ENCODE data around the gene YEATS4. TPM values are rescaled to one million over a fixed set of nuclear protein-coding genes. Genes with fewer than 3 reads are reported as not detected.

YEATS4 gene
- polyA plus RNA-seq, 1 donor = 13.2 TPM

DNA sequence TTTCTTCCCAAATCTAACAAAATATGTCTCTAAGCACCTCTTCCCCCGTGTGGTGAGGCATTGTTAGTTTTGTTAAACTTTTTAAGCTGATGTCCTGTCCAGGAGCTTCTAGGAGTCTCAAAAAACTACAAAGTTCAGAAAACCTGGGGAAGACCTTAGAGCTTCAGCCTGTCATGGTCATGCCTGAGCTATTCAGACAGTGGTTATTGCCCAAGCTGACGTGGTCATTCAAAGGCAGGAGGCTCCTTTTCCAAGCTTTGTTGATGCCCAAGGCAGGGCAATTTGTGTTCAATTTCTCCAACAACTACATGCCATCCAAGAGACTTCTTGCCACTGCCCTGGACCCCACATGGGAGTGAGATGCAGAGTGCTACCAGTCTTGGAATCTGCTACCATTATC is 17.1 kb upstream of the YEATS4 start:
- DNase-seq (ENCODE audit: low read depth) = no peak

GRCh38 chr12:69343357-69343756 is 16.2 kb upstream of the YEATS4 start:
- DNase-seq (ENCODE audit: low read depth) = no peak

DNA sequence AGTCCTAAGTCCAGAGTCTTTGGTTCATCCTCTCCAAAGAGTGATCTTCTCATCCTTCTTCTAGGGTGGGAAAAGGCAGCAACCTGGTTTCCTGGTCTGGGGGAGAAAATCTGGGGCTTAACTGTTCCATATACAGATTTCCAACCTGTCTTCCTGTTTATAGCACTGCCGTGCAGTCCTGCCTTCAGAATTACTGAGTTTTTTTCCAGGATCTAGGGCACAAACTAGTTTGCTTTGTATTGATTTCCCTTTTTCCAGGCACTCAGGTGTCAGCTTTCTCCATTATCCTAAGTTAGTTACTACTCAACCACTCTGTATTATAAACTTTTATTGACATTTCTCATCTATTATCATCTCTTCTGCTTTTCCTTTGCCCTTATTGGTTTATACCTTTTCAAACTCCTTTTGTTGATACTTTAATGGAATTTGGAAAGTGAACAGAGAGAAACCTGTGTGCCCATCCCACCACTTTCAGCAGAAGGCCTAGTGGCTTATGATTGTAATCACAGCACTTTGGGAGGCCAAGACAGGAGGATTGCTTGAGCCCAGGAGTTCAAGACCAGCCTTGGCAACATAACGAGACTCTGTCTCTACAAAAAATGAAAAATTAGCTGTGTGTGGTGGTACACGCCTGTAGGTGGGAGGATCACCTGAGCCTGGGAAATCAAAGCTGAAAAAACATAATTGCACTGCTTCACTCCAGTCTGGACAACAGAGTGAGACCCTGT is 15.5 kb upstream of the YEATS4 start:
- no peak for DNase-seq (ENCODE audit: low read depth)

GRCh38 chr12:69345077-69345476 is 14.5 kb upstream of the YEATS4 start:
- no peak for DNase-seq (ENCODE audit: low read depth)

DNA sequence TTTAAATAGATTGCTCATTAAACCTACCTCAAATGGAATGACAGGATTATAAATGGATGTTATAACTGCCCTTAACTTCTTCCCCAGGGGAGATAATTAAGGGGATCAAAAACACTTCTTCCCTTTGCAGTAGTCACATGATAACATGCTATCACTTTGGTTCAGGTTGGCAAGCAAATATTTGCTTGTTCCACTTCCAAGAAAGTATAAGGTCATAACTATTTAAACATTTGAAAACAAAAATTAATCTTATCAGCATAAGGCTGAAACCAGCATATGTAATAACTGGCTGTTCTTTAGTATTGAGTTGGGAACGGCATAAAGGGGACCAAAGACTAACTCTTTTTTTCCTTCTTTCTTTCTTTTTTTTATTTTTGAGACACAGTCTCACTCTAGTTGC is 13.8 kb upstream of the YEATS4 start:
- DNase-seq (ENCODE audit: low read depth) = no peak

DNA sequence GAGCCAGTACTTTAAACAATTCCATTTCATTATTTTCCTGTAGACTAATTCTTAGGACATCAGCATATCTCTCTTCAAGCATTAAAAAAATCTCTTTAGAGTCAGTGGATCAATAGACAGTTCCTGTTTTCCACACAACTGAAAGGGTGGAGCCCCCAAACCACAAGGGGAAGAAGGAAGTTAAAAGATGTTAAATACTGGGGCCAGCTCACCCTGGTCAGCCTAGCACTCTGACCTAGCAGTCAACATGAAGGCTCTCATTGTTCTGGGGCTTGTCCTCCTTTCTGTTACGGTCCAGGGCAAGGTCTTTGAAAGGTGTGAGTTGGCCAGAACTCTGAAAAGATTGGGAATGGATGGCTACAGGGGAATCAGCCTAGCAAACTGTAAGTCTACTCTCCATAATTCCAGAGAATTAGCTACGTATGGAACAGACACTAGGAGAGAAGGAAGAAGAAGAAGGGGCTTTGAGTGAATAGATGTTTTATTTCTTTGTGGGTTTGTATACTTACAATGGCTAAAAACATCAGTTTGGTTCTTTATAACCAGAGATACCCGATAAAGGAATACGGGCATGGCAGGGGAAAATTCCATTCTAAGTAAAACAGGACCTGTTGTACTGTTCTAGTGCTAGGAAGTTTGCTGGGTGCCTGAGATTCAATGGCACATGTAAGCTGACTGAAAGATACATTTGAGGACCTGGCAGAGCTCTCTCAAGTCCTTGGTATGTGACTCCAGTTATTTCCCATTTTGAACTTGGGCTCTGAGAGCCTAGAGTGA is 11.2 kb upstream of the YEATS4 start, which contains the start of gene LYZ:
LYZ (plus strand) TSS at position 220 of the 777 bp plus-strand sequence; CDS start at position 248, 28 bp downstream.
- DNase-seq (ENCODE audit: low read depth) = no peak

DNA sequence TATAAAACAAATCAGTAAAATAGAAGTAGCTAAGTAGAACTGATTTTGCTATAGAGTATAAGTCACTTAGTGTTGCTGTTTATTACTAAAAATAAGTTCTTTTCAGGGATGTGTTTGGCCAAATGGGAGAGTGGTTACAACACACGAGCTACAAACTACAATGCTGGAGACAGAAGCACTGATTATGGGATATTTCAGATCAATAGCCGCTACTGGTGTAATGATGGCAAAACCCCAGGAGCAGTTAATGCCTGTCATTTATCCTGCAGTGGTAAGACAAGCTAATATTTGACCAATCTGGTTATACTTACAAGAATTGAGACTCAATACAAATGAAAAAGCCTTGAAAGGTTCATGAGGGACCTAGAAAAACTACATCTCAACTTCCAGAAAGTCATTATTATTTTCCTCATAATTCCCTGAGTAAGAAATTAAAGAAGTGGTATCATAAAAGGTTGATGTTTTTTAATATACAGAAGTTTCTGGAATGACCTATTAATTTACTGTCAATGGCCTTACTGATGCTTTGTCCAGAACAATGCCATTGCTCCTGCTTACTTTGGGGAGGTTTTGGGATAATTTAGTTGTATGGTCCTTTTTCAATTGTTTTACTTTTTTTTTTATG is 9.4 kb upstream of the YEATS4 start:
- no peak for DNase-seq (ENCODE audit: low read depth)

DNA sequence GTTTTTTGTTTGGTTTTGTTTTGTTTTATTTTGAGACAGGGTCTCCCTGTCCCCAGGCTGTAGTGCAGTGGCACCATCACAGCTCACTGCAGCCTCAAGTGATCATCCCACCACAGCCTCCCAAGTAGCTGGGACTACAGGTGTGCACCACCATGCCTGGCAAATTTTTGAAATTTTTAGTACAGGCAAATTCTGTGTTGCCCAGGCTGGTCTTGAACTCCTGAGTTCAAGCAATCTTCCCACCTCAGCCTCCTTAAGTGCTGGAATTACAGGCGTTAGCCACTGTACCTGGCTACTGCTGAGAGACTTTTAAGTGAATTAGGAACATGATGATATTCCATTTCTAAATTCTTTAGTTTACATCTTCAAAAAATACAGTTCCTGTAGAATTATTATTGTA is 8.8 kb upstream of the YEATS4 start:
- DNase-seq (ENCODE audit: low read depth) = no peak

DNA sequence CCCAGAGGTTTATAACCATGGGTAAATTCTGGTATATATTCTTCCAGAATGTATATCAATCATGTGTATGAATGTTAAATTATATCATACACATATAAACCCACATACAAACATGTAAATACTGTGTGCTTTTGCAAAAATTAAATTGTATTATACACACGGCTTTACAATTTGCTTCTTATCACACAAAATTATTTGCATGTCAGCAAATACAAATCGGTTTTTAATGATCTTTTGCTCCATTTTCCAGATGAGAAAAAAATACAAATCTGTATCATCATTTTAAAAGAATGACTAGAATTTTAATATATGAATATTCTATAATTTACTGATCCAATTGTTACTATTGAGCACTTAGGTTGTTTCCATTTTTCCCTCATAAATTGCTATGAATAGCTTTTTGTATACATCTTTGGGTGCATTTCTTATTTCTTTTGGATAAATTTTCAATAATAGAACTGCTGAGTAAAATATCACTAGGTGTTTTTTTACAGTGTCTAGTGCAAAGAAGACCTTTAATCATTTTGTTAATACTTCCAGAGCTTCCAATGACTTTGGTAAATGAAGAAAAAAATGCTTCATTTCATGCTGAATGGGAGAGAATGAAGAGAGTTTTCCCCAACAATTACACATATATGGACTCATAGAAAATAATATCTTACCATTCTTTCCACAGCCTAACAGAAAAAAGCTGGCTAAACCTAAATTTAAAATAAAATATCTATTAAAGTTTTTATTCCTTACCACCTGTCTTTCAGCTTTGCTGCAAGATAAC is 7.9 kb upstream of the YEATS4 start:
- no peak for DNase-seq (ENCODE audit: low read depth)

DNA sequence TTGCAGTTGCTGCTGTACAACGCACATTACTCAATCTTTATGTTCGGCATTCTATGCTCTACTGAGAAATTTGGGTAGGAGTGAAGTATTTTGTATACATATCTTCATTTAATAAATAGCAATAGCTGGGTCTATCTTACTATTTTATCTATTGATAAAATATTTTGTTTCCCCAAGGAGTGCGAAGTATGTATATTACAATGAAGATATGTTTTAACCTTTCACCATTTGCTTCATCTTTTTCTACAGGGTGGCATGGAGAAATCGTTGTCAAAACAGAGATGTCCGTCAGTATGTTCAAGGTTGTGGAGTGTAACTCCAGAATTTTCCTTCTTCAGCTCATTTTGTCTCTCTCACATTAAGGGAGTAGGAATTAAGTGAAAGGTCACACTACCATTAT is 6.6 kb upstream of the YEATS4 start:
- no peak for DNase-seq (ENCODE audit: low read depth)

DNA sequence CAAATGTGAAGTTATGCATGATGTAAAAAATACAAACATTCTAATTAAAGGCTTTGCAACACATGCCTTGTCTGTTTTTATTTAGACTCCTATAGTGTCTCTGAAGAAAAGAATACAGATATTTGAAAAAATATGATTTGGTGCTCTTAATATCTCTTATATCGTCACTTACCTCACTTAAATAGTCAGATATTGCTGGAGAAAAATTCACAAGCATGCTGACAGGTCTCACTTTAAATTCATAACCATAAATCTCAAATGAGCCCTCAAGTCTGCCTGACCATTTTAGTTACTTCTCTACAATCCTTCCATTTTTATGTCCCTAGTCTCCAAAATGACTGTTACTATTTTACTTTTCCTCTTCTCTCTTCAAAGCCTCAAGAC is 5.4 kb upstream of the YEATS4 start:
- no peak for DNase-seq (ENCODE audit: low read depth)

GRCh38 chr12:69354556-69355187 is 4.9 kb upstream of the YEATS4 start:
- DNase-seq (ENCODE audit: low read depth) = no peak

DNA sequence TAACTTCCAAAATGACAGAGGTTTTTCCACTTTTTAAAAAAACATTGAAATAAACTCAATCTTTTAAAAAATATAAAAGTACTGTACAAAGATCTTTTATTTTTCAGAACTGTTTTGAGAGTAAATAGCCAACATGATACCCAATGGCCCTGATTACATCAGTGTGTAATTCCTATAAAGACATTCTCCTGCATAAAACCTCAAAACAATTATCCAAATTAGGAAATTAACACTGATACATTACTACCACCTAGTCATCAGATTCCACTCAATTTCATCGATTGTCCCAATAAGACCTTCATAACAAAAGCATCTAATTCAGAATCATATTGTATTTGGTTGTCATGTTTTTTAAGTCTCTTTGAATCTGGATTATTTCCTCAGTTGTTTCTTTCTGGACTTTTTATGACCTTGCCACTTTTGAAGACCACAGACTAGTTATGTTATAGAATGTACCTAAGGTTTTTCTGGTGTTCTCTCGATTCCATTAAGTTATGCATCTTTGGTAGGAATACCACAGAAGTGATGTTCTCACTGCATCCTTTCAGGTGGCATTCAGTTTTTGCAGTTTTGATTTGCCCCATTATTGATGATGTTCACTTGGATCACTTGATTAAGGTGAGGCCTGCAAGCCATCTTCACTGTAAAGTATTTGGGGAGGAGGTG is 4.0 kb upstream of the YEATS4 start:
- no peak for DNase-seq (ENCODE audit: low read depth)

DNA sequence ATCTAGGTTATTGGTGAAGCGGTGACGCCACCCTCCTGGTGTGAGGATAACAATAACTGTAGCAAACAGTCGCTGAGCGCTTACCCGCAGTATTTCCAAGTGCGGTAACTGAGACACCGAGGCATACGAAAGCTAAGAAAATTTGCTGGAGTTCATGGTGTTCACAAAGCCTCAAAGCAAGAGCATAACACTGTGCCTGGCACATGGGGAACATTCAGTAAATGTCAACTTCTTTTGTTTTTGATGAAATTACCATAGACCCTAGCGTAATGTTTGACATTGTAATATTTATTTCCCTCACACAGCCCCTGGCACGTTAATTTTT is 767 bp downstream of the YEATS4 start:
- DNase-seq (ENCODE audit: low read depth) = no peak

DNA sequence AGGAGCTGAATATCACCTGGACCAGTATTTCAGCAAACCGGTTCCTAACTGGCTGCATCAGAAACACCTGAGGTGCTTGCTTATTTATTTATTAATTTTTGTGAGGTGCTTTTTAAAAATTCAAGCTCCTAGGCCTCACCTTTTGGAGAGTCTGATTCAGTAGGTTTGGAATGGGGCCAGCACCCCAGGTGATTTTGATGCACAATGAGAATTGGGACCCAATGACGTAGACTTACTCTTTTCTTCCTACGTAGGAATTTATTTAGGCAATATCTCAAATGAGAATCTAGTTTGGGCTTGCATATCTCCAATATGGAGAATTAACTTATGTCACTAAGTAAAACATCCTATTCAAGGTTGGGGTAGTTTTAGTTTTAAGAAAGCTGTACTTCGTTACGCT is 7.3 kb downstream of the YEATS4 start:
- no peak for DNase-seq (ENCODE audit: low read depth)

GRCh38 chr12:69368171-69368570 is 8.6 kb downstream of the YEATS4 start:
- no peak for DNase-seq (ENCODE audit: low read depth)

GRCh38 chr12:69383074-69383473 is 23.5 kb downstream of the YEATS4 start:
- no peak for DNase-seq (ENCODE audit: low read depth)

DNA sequence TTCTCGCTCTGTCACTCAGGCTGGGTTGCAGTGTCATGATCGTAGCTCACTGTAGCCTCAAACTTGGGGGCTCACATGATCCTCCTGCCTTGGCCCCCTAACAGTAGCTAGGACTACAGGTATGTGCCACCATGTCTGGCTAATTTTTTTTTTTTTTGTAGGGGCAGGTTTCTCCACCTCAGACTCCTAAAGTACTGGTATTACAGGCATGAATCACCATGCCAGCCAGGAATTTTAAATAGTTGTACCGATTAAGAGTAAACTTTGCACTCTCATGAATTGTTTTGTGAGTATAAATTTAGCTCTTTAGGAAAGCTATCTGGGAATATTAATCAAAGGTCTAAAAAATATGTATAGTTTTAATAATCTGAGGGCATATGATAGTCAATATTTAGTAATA is 25.5 kb downstream of the YEATS4 start:
- no peak for DNase-seq (ENCODE audit: low read depth)

- no peak for DNase-seq (ENCODE audit: low read depth)
Observed at GRCh38 chr12:69386921-69387320, 27.4 kb downstream of the YEATS4 start.

DNA sequence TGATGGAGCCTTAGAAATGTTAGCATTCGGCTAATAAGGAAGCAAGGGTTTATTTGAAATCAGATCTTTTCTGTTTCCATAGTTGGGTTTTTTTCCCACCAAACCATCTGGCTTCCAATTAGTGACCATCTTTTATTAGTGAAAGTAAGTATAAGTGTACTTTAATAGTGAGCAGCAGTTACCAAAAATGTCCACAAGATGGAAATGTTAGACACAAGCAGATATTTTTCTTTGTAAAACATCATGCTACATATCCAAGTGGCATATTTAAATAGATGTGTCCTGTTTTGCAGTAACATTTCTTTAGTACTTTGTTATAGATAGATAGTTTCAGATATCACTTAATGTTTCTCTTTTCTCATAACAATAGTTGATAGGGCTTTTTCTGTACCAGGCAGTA is 28.8 kb downstream of the YEATS4 start:
- peak; percentile 26 for DNase-seq (ENCODE audit: low read depth)

DNA sequence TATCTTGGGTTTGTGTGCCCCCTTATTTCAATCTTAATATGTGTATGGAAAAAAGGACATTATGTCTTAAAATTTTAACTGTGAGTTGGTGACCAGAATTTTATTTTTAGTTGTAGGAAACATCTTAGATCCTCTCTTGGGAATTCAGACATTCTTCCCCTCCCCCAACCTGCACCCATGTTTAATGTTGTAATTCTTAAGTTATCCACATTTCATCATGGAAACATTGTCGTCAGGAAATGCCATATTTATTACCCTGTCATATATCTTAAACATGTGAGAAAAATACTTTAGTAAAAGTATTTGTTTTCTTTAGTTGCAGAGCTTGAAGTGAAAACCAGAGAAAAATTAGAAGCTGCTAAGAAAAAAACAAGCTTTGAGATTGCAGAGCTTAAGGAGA is 30.3 kb downstream of the YEATS4 start:
- DNase-seq (ENCODE audit: low read depth) = no peak
